ENCODE measurements around the gene TBC1D17. TPM values are rescaled to one million over a fixed set of nuclear protein-coding genes. Genes with fewer than 3 reads are reported as not detected.

TBC1D17 gene
- total RNA-seq, 1 donor: 21.4 TPM

DNA sequence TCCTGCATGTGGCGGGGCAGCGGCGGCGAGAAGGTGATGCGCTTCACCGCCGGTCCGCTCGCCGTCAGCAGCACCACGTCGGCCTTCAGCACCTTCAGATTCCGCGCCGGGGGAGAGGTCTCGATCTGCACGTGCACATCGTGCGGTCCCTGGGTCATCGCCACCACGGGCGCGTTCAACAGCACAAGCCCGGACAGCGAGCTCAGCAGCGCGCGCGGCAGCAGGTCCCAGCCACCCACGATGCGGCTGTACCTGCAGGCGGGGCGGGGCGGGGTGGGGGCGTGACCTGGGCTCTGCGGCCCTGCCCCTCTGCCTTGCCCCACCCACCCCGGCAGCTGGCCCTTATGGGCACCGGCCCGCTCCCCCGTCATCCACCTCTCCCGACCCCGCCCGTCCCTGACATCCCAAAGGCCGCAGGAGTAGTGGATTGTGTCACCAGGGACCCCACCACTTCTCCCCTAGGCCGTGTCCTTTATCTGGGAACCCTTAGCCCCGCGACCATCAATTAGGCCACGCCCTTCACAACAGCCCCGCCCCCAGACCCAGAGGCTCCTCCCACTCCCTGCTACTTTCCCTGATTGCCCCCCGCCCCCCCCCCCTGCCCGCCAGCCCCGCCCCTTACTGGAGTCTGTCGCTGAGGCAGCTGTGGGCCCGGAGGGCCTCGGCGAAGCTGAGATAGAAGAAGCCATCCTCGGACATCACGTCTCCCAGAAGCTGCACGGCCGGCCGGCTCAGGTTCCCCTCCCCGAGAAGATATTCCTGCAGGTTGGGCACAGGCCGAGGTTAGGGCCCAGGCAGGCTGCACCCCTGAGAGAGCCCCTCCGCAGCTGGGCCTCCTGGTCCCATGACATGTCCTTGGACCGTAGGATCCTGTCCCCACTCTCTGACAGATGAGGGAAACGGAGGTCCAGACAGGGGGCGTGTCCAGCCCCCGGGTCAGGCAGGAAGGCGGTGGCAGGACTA is 13.1 kb downstream of the TBC1D17 start:
- Histone ChIP-seq H4K20me1 (ENCODE audit: insufficient read depth, low read length) (peaks cover 3% of the 10 kb centered on the region), H3K27ac (ENCODE audit: low read depth, low read length) (no peak overlapping the region), H3K4me1 (ENCODE audit: insufficient read depth, low read length) (peaks cover 5% of the 10 kb centered on the region), H3K27me3 (ENCODE audit: insufficient read depth, low read length) (peaks cover 9% of the 10 kb centered on the region), H2AFZ (ENCODE audit: low read length) (peak overlapping the region; percentile 47), H3K4me3 (ENCODE audit: insufficient read depth, low read length) (peak overlapping the region; percentile 49), H3K79me2 (ENCODE audit: insufficient read depth, low read length) (no peaks in the 10 kb centered on the region), H3K4me2 (ENCODE audit: insufficient read depth, low read length) (peak overlapping the region; percentile 61), H3K36me3 (ENCODE audit: insufficient read depth, low read length) (no peaks in the 10 kb centered on the region), H3K9me3 (ENCODE audit: low read depth, low read length) (no peaks in the 10 kb centered on the region)
- TF ChIP-seq, protein P1, sequence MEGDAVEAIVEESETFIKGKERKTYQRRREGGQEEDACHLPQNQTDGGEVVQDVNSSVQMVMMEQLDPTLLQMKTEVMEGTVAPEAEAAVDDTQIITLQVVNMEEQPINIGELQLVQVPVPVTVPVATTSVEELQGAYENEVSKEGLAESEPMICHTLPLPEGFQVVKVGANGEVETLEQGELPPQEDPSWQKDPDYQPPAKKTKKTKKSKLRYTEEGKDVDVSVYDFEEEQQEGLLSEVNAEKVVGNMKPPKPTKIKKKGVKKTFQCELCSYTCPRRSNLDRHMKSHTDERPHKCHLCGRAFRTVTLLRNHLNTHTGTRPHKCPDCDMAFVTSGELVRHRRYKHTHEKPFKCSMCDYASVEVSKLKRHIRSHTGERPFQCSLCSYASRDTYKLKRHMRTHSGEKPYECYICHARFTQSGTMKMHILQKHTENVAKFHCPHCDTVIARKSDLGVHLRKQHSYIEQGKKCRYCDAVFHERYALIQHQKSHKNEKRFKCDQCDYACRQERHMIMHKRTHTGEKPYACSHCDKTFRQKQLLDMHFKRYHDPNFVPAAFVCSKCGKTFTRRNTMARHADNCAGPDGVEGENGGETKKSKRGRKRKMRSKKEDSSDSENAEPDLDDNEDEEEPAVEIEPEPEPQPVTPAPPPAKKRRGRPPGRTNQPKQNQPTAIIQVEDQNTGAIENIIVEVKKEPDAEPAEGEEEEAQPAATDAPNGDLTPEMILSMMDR (IDR thresholded peaks at IDR 0.05; ENCODE audit: extremely low read depth, low read depth, low read length): no peak
- no peak for DNase-seq (ENCODE audit: insufficient read length, low spot score, missing footprints)

GRCh38 chr19:49891393-49891792 is 13.9 kb downstream of the TBC1D17 start:
- DNase-seq (ENCODE audit: insufficient read length, low spot score, missing footprints): no peak
- Histone ChIP-seq H3K4me1 (ENCODE audit: insufficient read depth, low read length) (peaks cover 5% of the 10 kb centered on the region), H3K79me2 (ENCODE audit: insufficient read depth, low read length) (no peaks in the 10 kb centered on the region), H3K9me3 (ENCODE audit: low read depth, low read length) (no peaks in the 10 kb centered on the region), H3K27me3 (ENCODE audit: insufficient read depth, low read length) (peaks cover 9% of the 10 kb centered on the region), H2AFZ (ENCODE audit: low read length) (no peak overlapping the region), H3K4me3 (ENCODE audit: insufficient read depth, low read length) (no peak overlapping the region), H3K4me2 (ENCODE audit: insufficient read depth, low read length) (no peak overlapping the region), H4K20me1 (ENCODE audit: insufficient read depth, low read length) (peaks cover 3% of the 10 kb centered on the region), H3K36me3 (ENCODE audit: insufficient read depth, low read length) (no peaks in the 10 kb centered on the region), H3K27ac (ENCODE audit: low read depth, low read length) (no peak overlapping the region)
- TF ChIP-seq, protein P1 (IDR thresholded peaks at IDR 0.05; ENCODE audit: extremely low read depth, low read depth, low read length): no peak

DNA sequence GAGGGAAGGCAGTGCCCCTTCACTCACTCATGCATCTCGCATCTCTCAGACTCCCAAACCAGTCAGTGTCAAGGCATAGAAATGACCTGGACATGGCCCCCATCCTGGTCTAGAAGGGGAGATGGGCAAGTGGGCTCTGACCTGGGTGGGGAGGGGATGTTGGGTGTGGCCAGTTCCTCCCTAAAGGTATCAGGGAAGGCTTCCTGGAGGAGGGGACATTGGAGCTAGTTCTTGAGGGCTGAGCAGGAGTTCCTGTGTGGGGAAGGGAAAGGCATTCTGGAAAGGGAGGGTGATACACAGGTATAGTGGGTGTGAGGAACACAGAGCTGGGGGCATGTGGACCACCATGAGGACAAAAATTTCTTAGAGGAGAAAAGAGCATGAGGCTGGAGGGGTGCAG is 15.2 kb downstream of the TBC1D17 start:
- H3K27ac ChIP-seq (ENCODE audit: low read depth, low read length): no peak overlapping the region
- DNase-seq (ENCODE audit: insufficient read length, low spot score, missing footprints): no peak
- no peaks in the 10 kb centered on the region for H3K79me2 ChIP-seq (ENCODE audit: insufficient read depth, low read length)
- H2AFZ ChIP-seq (ENCODE audit: low read length): no peak overlapping the region
- H4K20me1 ChIP-seq (ENCODE audit: insufficient read depth, low read length): peaks cover 3% of the 10 kb centered on the region
- H3K4me1 ChIP-seq (ENCODE audit: insufficient read depth, low read length): peaks cover 12% of the 10 kb centered on the region
- TF ChIP-seq, protein P1 (IDR thresholded peaks at IDR 0.05; ENCODE audit: extremely low read depth, low read depth, low read length): no peak
- H3K4me2 ChIP-seq (ENCODE audit: insufficient read depth, low read length): no peak overlapping the region
- no peaks in the 10 kb centered on the region for H3K36me3 ChIP-seq (ENCODE audit: insufficient read depth, low read length)
- peaks cover 9% of the 10 kb centered on the region for H3K27me3 ChIP-seq (ENCODE audit: insufficient read depth, low read length)
- H3K9me3 ChIP-seq (ENCODE audit: low read depth, low read length): no peaks in the 10 kb centered on the region
- no peak overlapping the region for H3K4me3 ChIP-seq (ENCODE audit: insufficient read depth, low read length)

- Histone ChIP-seq H3K9me3 (ENCODE audit: low read depth, low read length) (no peaks in the 10 kb centered on the region), H3K36me3 (ENCODE audit: insufficient read depth, low read length) (no peaks in the 10 kb centered on the region)
Measured at GRCh38 chr19:49894011-49894664, 16.6 kb downstream of the TBC1D17 start.

More at GRCh38 chr19:49894011-49894664, 16.6 kb downstream of the TBC1D17 start:
- H2AFZ ChIP-seq (ENCODE audit: low read length): no peak overlapping the region
- no peaks in the 10 kb centered on the region for H3K79me2 ChIP-seq (ENCODE audit: insufficient read depth, low read length)
- peaks cover 9% of the 10 kb centered on the region for H3K27me3 ChIP-seq (ENCODE audit: insufficient read depth, low read length)
- H3K27ac ChIP-seq (ENCODE audit: low read depth, low read length): no peak overlapping the region
- TF ChIP-seq, protein P1 (IDR thresholded peaks at IDR 0.05; ENCODE audit: extremely low read depth, low read depth, low read length): no peak
- H3K4me3 ChIP-seq (ENCODE audit: insufficient read depth, low read length): no peak overlapping the region
- H4K20me1 ChIP-seq (ENCODE audit: insufficient read depth, low read length): peaks cover 2% of the 10 kb centered on the region
- peak; percentile 47 for DNase-seq (ENCODE audit: insufficient read length, low spot score, missing footprints)
- H3K4me2 ChIP-seq (ENCODE audit: insufficient read depth, low read length): no peak overlapping the region
- H3K4me1 ChIP-seq (ENCODE audit: insufficient read depth, low read length): peaks cover 12% of the 10 kb centered on the region

Measured in osteoblast (primary cell).